Lung (tissue), 12 donors: Measurements from ENCODE around the gene B3GNT4. TPM values are rescaled to one million over a fixed set of nuclear protein-coding genes. Genes with fewer than 3 reads are reported as not detected.
"Not testable (repeated sequence)": the region's sequence is repeated elsewhere in the genome, so short reads cannot be mapped to it uniquely, and the experiment has no call there.

ENCODE experiments used
- ATAC-seq: fragments of 200-7000 bp; cut with Tn5 transposase; one replicate; pipeline ENCODE4 v1.9.1; 2020; ENCODE audit warnings: moderate number of reproducible peaks; ENCODE audit not compliant: insufficient read depth, low FRiP score
- DNase-seq, 3 donors: peaks; one replicate each; pipeline ENCODE4 v3.0.0-alpha.2; 2013 to 2017
- H3K27ac ChIP-seq, 2 donors: one replicate each; pipeline ENCODE4 v1.5.1; 2013; ENCODE audit warnings: mild to moderate bottlenecking in 2 of 2, moderate library complexity in 2 of 2, control low read depth in 1 of 2, inconsistent platforms in 1 of 2, low read depth in 1 of 2, low read length in 1 of 2
- H3K27me3 ChIP-seq, 3 donors: one replicate each; pipeline ENCODE4 v1.5.1; 2013; ENCODE audit warnings: low read length in 2 of 3; ENCODE audit not compliant: control insufficient read depth in 3 of 3, insufficient read depth in 3 of 3
- H3K36me3 ChIP-seq, 4 donors: one replicate each; pipeline ENCODE4 v1.5.1; 2013; ENCODE audit warnings: low read length in 4 of 4, mild to moderate bottlenecking in 1 of 4, moderate library complexity in 1 of 4; ENCODE audit not compliant: control insufficient read depth in 4 of 4, insufficient read depth in 4 of 4
- H3K4me1 ChIP-seq, 5 donors: one replicate each; pipeline ENCODE4 v1.5.1; 2013; ENCODE audit warnings: low read length in 5 of 5, mild to moderate bottlenecking in 2 of 5, moderate library complexity in 1 of 5; ENCODE audit not compliant: control insufficient read depth in 5 of 5, insufficient read depth in 5 of 5
- H3K4me3 ChIP-seq: one replicate; pipeline ENCODE4 v1.5.1; 2013; ENCODE audit warnings: mild to moderate bottlenecking, control low read depth, moderate library complexity
- H3K9ac ChIP-seq, 2 donors: one replicate each; pipeline ENCODE4 v1.5.1; 2013; ENCODE audit warnings: low read length in 2 of 2, control low read depth in 1 of 2; ENCODE audit not compliant: insufficient read depth in 1 of 2
- H3K9me3 ChIP-seq, 4 donors: one replicate each; pipeline ENCODE4 v1.5.1; 2013; ENCODE audit warnings: low read length in 3 of 4, mild to moderate bottlenecking in 1 of 4, moderate library complexity in 1 of 4; ENCODE audit not compliant: control insufficient read depth in 4 of 4, insufficient read depth in 3 of 4
- WGBS, 2 donors: extraction: QIAGEN DNeasy Blood & Tissue Kit; methylation state at CpG; one replicate each; pipeline ENCODE4 v1.1.7; 2013; 5-methylcytosine and 5-hydroxymethylcytosine counted together
- polyA plus RNA-seq, 2 donors: library from polyadenylated mRNA; stranded (reverse); fragments of 200-250 nt; gene quantifications; one replicate each; pipeline ENCODE4 v1.2.1, GENCODE V29; 2013
- total RNA-seq, 2 donors: library from RNA; depleted of rRNA in 1 of 2; stranded (reverse); fragments of >200 nt in 1 of 2; gene quantifications; one replicate each; pipeline ENCODE4 v1.2.1, GENCODE V29; 2014 to 2021
- TF ChIP-seq, protein P1 (sequence below): IDR thresholded peaks from 2 replicates; pipeline ENCODE4 v1.5.1; 2012; ENCODE audit warnings: mild to moderate bottlenecking; ENCODE audit errors: control extremely low read depth, extremely low read depth
- donor health status: control.
- donor health status: control.
- donor health status: Bipolar disorder and iron deficiency.
- donor health status: healthy.
- donor health status: DM: yes; HTN: yes; CAD: no.

Gene B3GNT4
- total and polyA plus RNA-seq, 4 donors, result 0.43 to 0.80 (median 0.49) TPM; not detected in 1

DNA sequence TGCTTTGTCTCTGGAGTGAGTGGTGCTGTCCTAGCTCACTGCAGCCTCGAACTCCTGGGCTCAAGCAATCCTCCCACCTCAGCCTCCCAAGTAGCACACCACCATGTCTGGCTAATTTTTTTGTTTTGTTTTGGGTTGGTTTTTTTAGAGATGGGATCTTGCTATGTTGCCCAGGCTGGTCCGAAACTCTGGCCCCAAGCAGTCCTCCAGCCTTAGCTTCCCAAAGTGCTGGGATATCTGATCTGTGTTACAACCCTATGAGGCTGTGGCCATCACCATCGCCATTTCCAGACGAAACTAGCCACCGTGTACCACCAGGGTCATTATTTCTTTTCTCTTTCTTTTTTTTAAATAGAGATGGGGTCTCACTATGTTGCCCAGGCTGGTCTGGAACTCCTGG is 32.1 kb upstream of the B3GNT4 start:
- Histone ChIP-seq H3K36me3 (no peaks in the 10 kb centered on the region), H3K27me3 (peaks cover 0 to 2% (median 0%) of the 10 kb centered on the region in 3 donors), H3K9me3 (no peaks in the 10 kb centered on the region), H3K27ac (no peak overlapping the region), H3K4me3 (no peak overlapping the region), H3K4me1 (no peaks in the 10 kb centered on the region), H3K9ac (no peak overlapping the region)
- no peak for ATAC-seq
- 94 to 95% methylated on average over 5 of the region's 5 CpGs for WGBS, 2 donors
- TF ChIP-seq, protein P1, sequence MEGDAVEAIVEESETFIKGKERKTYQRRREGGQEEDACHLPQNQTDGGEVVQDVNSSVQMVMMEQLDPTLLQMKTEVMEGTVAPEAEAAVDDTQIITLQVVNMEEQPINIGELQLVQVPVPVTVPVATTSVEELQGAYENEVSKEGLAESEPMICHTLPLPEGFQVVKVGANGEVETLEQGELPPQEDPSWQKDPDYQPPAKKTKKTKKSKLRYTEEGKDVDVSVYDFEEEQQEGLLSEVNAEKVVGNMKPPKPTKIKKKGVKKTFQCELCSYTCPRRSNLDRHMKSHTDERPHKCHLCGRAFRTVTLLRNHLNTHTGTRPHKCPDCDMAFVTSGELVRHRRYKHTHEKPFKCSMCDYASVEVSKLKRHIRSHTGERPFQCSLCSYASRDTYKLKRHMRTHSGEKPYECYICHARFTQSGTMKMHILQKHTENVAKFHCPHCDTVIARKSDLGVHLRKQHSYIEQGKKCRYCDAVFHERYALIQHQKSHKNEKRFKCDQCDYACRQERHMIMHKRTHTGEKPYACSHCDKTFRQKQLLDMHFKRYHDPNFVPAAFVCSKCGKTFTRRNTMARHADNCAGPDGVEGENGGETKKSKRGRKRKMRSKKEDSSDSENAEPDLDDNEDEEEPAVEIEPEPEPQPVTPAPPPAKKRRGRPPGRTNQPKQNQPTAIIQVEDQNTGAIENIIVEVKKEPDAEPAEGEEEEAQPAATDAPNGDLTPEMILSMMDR, result no peak
- DNase-seq, result no peak

DNA sequence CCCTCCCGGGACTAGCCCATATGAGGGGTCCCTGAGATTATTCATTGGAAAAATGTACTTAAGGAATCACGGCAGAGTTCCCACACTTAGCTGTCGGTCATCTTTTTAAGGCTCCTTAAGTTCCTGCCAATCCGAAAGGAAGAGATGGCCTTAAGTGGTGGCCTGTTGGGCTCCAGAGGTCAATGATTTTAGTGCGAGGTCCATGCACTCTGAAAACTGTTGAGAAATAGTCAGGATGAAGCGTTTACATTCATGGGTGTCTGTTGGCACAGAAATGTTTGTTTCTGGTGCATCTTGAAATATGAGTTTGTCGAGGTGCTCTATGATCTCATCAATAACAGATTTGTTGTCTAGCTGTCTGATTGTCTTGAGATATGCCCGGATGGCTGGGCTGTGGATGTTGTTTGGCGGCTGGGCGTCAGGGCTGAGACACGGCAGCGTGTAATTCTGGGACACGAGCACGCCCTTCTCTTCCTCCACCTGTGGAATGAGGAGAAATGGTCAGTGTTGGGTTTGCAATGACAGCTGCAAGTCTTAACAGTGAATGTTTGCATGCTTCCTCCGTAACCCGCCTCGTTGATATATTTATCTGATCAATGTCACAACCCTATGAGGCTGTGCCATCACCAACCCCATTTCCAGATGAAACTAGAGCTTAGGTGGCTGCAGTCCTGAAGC is 31.1 kb upstream of the B3GNT4 start:
- Histone ChIP-seq H3K9me3 (no peaks in the 10 kb centered on the region), H3K27me3 (no peaks in the 10 kb centered on the region), H3K9ac (no peak overlapping the region), H3K36me3 (no peaks in the 10 kb centered on the region), H3K27ac (no peak overlapping the region), H3K4me1 (no peaks in the 10 kb centered on the region), H3K4me3 (no peak overlapping the region)
- WGBS, 2 donors, result 67 to 86% methylated on average over 17 of the region's 17 CpGs
- DNase-seq (no peak), ATAC-seq (no peak)
- TF ChIP-seq, protein P1, result no peak

DNA sequence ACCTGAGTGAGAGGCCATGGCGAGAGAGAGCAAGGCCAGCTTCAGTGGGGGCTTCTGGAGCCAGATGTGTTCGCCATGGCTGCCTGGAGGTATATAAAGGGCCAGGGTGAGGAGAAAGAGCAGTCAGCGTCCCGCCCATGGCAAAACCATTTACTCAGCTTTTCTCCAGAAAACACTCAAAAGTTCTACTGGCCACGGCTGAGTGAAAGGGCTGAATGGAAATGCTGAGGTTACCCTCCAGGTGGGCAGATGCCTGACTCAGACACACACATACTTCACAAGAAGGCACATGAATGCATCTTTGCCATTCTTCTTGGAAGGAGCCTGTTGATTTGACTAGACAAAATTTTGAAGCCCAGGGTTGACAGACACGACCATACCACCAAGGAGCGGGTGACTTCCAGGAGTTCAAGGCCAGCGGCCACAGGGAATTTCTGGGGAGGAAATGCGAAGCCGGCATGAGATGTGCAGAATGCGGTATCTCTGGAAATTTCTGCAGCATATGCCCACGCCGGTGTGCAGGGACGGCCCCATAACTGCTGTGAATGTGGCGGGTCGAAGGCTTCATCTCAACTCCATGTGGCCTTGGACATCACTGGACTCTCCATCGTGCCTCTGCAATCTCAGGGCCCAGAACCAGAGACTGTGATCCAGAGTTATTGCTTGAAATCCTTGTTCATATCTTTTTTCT is 29.2 kb upstream of the B3GNT4 start, which contains the start of gene IL31:
Gene IL31 (minus strand): TSS at position 67 of the 691 bp plus-strand sequence. CDS start 49 bp downstream, at position 18.
- no peak within 1 kb of the TSS for H3K4me3 ChIP-seq
- H3K9ac ChIP-seq, result no peak within 1 kb of the TSS
- DNase-seq (no peak), ATAC-seq (no peak)
- H3K36me3 ChIP-seq, result no peaks in the 10 kb centered on the region
- no peaks in the 10 kb centered on the region for H3K4me1 ChIP-seq
- H3K27ac ChIP-seq, result no peak within 1 kb of the TSS
- TF ChIP-seq, protein P1, result no peak
- 88 to 96% methylated on average over 17 of the region's 17 CpGs for whole genome bisulfite sequencing, 2 donors
- no peaks in the 10 kb centered on the region for H3K9me3 ChIP-seq
- H3K27me3 ChIP-seq, result no peaks in the 10 kb centered on the region

DNA sequence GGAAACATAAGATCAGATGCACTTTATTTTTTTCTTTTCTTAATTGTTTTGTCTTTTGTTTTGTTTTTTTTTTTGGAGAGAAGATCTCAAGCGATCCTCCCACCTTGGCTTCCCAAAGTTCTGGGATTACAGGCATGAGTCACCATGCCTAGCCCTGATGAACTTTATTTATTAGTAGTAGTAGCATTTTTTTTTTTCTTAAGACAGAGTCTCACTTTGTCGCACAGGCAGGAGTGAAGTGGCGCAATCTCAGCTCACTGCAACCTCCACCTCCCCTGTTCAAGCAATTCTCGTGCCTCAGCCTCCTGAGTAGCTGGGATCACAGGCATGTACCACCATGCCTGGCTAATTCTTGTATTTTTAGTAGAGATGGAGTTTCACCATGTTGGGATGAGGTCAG is 27.0 kb upstream of the B3GNT4 start:
- H3K36me3 ChIP-seq, result not testable (repeated sequence)

More for the DNA sequence above, 27.0 kb upstream of the B3GNT4 start:
- not testable (repeated sequence) for ATAC-seq, H3K4me1 ChIP-seq, H3K27ac ChIP-seq, H3K4me3 ChIP-seq, H3K9me3 ChIP-seq, DNase-seq, H3K9ac ChIP-seq, H3K27me3 ChIP-seq
- 89% methylated on average over 4 of the region's 4 CpGs for WGBS, 2 donors
